ENCODE results near the gene PRG2.

PRG2 gene

GRCh38 chr11:57374966-57375365 is 15.5 kb downstream of the PRG2 start:
- no peaks in the 10 kb centered on the region for H3K27me3 ChIP-seq
- no peak for TF ChIP-seq Cebpa-rat (IDR thresholded peaks at IDR 0.05)
- H3K4me1 ChIP-seq, result peaks cover 16 to 28% (median 24%) of the 10 kb centered on the region in 10 experiments
- peak overlapping the region in 1 of 11 experiments; percentile 13; a peak in 1 of 22 replicates for H3K27ac ChIP-seq
- peak overlapping the region in 8 of 11 experiments; percentile 63 to 84 (median 70); a peak in 16 of 22 replicates for H3K4me2 ChIP-seq
- H3K4me3 ChIP-seq, result no peak overlapping the region
- H4K20me1 ChIP-seq, result peaks cover 0 to 3% (median 0%) of the 10 kb centered on the region in 11 experiments; a peak in 1 of 22 replicates
- no peak overlapping the region; a peak in 1 of 22 replicates for H3K9ac ChIP-seq
- H3K9me3 ChIP-seq (replicated peaks in 1 of 11), result peaks cover 0 to 8% (median 0%) of the 10 kb centered on the region in 11 experiments; a peak in 1 of 22 replicates
- H3K36me3 ChIP-seq, result no peaks in the 10 kb centered on the region

DNA sequence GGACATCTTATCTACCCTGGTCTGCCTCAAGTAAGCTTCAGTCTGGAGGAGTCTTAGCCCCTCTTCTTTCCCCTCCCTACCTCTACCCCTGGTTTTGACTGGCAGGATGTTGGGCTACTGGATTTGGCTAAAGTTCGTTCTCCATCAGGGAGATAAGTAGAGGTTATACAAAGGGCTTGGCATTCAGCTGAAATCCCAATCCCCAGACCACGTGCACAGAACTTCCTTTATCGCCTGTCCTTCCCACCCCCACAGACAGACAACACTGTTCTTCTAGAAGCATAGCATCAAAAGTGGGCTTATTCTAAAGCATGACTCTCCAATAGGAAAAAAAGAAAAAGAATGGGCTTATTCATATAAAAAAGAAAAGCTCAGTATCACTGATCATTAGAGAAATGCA is 17.3 kb downstream of the PRG2 start:
- Histone ChIP-seq H3K36me3 (no peaks in the 10 kb centered on the region), H3K9ac (no peak overlapping the region), H3K9me3 (replicated peaks in 1 of 11) (peaks cover 0 to 8% (median 0%) of the 10 kb centered on the region in 11 experiments; a peak in 1 of 22 replicates), H3K4me2 (no peak overlapping the region), H4K20me1 (0 out of 22 replicates have a peak, but pooled peaks cover 0 to 3% (median 0%) of the 10 kb centered on the region in 11 experiments), H3K4me3 (no peak overlapping the region), H3K27ac (no peak overlapping the region), H3K27me3 (no peaks in the 10 kb centered on the region), H3K4me1 (peaks cover 16 to 45% (median 34%) of the 10 kb centered on the region in 10 experiments)
- no peak for TF ChIP-seq Cebpa-rat (IDR thresholded peaks at IDR 0.05)

- Histone ChIP-seq H3K4me3 (no peak overlapping the region), H3K9me3 (replicated peaks in 1 of 11) (peaks cover 0 to 8% (median 0%) of the 10 kb centered on the region in 11 experiments; a peak in 1 of 22 replicates), H4K20me1 (no peaks in the 10 kb centered on the region), H3K27me3 (no peaks in the 10 kb centered on the region), H3K4me2 (peak overlapping the region in 8 of 11 experiments; percentile 13 to 49 (median 18); a peak in 12 of 22 replicates), H3K36me3 (no peaks in the 10 kb centered on the region), H3K27ac (no peak overlapping the region), H3K4me1 (peaks cover 16 to 45% (median 34%) of the 10 kb centered on the region in 10 experiments), H3K9ac (no peak overlapping the region)
- TF ChIP-seq Cebpa-rat (IDR thresholded peaks at IDR 0.05), result no peak
Observed at GRCh38 chr11:57370941-57371340, 19.5 kb downstream of the PRG2 start.

- no peak for TF ChIP-seq Cebpa-rat (IDR thresholded peaks at IDR 0.05)
- peaks cover 9 to 39% (median 27%) of the 10 kb centered on the region in 10 experiments for H3K4me1 ChIP-seq
- H3K27me3 ChIP-seq, result no peaks in the 10 kb centered on the region
- no peaks in the 10 kb centered on the region for H3K36me3 ChIP-seq
- no peaks in the 10 kb centered on the region for H4K20me1 ChIP-seq
- H3K4me3 ChIP-seq, result no peak overlapping the region
- peaks cover 0 to 8% (median 0%) of the 10 kb centered on the region in 11 experiments; a peak in 1 of 22 replicates for H3K9me3 ChIP-seq (replicated peaks in 1 of 11)
- H3K27ac ChIP-seq, result no peak overlapping the region
- H3K9ac ChIP-seq, result no peak overlapping the region
- peak overlapping the region in 2 of 11 experiments; percentile 13 to 44; a peak in 3 of 22 replicates for H3K4me2 ChIP-seq
Observed at GRCh38 chr11:57370251-57370650, 20.2 kb downstream of the PRG2 start.

GRCh38 chr11:57368845-57369232 is 21.6 kb downstream of the PRG2 start:
- Histone ChIP-seq H3K4me1 (peaks cover 0 to 38% (median 19%) of the 10 kb centered on the region in 10 experiments; a peak in 16 of 20 replicates), H4K20me1 (no peaks in the 10 kb centered on the region), H3K9me3 (replicated peaks in 1 of 11) (peaks cover 0 to 6% (median 0%) of the 10 kb centered on the region in 11 experiments; a peak in 1 of 22 replicates), H3K4me2 (peak overlapping the region in 5 of 11 experiments; percentile 1 to 35 (median 18); a peak in 6 of 22 replicates), H3K36me3 (no peaks in the 10 kb centered on the region), H3K27ac (no peak overlapping the region), H3K9ac (no peak overlapping the region), H3K27me3 (no peaks in the 10 kb centered on the region), H3K4me3 (no peak overlapping the region)
- no peak for TF ChIP-seq Cebpa-rat (IDR thresholded peaks at IDR 0.05)

DNA sequence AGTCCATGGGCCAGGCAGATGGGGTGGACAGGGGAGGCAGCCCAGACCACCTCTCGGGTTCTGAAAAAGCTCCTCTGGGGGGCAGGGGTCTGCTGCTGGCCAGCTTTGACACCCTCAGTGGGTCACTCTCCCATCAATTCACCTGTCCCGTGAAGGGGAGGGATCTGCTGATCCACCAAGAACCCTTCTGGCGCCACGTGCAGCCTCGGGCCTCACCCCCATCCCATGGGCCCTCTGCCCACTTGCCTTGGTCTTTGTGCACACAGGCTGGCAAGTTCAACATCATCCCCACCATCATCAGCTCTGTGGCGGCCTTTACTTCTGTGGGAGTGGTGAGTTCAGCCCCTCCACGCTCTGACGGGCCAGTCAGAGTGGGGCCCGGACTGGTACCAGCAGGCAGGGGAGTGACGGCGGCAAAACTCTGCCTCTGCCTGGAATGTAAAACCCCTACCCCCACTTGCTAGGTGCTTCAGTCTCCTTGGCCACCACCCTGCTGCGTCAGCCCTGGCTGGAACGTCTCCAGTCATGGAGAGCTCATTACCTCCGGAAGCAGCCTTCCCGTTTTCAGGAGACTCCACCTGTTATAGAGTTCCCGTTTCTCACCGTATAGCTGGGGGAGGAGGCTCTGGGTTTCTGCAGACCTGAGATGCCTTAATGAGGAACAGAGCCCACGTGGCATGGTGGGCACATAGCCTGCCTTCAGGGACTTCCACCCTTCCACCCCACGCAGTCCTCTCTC is 22.2 kb downstream of the PRG2 start:
- no peak overlapping the region for H3K4me3 ChIP-seq
- H3K36me3 ChIP-seq, result no peaks in the 10 kb centered on the region
- no peak overlapping the region for H3K27ac ChIP-seq
- H3K4me1 ChIP-seq, result peaks cover 0 to 38% (median 19%) of the 10 kb centered on the region in 10 experiments; a peak in 16 of 20 replicates
- no peak overlapping the region for H3K9ac ChIP-seq
- H4K20me1 ChIP-seq, result no peaks in the 10 kb centered on the region
- H3K4me2 ChIP-seq, result peak overlapping the region in 5 of 11 experiments; percentile 1 to 35 (median 18); a peak in 6 of 22 replicates
- H3K9me3 ChIP-seq (replicated peaks in 1 of 11), result 0 out of 22 replicates have a peak, but pooled peaks cover 0 to 2% (median 0%) of the 10 kb centered on the region in 11 experiments
- H3K27me3 ChIP-seq, result no peaks in the 10 kb centered on the region
- TF ChIP-seq Cebpa-rat (IDR thresholded peaks at IDR 0.05), result no peak

DNA sequence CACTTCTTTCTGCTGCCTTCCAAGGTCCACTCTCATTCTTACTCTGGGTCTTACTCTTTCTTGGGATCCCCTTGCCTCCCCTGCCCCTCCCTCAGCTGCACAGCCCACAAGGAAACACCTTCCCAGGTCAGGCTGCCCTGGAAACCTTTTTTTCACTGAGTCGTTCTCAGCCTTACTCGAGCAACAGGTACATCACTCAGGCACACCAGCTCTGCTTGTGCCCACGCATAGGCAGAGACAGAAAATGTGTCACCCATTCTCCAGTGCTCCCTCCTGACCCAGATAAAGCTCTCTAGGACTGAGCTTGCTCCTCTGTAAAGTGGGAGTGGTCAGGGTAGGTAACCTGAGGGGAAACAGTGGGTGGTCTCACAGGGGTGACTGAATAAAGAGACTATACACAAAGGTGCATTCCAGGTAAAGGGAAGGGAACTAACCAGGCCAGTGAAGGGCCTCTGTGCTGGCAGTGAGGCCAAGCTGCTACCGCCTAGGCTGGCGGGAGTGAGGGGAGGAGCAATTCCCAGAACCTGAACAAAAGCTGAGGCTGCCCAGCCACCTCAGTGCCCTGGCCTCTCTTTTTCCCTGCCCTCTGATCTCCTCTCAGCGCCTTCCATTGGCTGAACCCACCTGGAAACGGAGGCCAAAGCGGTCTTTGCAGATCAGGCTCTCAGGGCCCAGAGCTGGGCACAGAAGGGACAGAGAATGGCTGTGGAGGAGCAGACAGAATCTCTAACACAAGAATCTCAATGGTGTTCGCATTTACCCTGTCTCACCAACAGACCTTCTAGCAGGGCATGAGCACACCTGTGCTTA is 25.4 kb downstream of the PRG2 start:
- Histone ChIP-seq H3K9ac (no peak overlapping the region), H3K4me1 (peaks cover 0 to 19% (median 11%) of the 10 kb centered on the region in 10 experiments; a peak in 12 of 20 replicates), H3K4me2 (no peak overlapping the region), H3K27me3 (no peaks in the 10 kb centered on the region), H3K4me3 (no peak overlapping the region), H4K20me1 (no peaks in the 10 kb centered on the region), H3K36me3 (no peaks in the 10 kb centered on the region), H3K9me3 (replicated peaks in 1 of 11) (no peaks in the 10 kb centered on the region), H3K27ac (no peak overlapping the region)
- TF ChIP-seq Cebpa-rat (IDR thresholded peaks at IDR 0.05), result no peak

DNA sequence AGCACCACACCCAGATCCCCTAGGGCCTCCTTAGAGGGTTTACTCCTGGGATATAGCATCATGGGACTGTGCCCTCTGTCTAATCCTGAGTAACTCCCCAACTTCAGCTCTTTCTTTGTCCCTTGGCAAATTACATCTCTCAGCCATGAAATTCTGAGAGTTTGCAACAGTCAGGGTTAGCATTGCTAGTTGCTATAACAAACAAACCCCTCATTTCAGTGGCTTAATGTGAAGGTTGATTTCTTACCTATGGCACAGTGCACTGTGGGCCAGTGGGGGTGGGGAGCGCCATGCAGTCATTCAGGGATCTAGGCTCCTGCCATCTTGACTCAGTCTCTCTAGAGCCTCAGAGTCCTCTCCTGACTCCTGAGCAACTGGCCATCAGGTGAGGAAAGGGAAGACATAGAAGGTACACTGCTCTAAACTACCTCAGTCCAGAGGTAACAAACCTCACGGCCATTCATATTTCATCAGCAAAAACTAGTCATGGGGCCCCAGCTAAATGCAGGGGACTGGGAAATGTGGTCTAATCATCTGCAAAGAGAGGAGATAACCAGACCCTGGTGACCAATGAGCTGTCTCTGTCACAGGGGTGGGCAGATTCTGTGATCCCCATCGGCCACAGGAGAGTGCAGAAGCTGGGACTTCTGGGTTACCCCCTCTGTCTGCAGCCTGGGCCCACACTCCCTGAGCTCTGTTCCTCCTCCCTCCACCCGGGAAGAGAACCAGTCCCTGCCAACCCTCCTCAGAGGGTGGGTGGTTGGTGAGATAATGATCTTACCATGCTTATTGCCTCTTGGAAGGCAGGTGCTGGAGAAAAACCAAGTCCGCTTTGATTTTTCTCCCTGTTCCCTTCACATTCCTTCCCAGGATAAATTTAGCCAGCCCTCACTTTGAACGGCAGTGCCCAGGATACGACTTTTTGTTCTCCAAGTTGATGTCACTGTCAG is 27.0 kb downstream of the PRG2 start:
- no peak overlapping the region for H3K4me2 ChIP-seq
- TF ChIP-seq Cebpa-rat (IDR thresholded peaks at IDR 0.05), result no peak
- H3K27me3 ChIP-seq, result no peaks in the 10 kb centered on the region
- no peak overlapping the region for H3K27ac ChIP-seq
- peaks cover 0 to 17% (median 12%) of the 10 kb centered on the region in 10 experiments; a peak in 16 of 20 replicates for H3K4me1 ChIP-seq
- no peak overlapping the region for H3K4me3 ChIP-seq
- no peaks in the 10 kb centered on the region for H3K9me3 ChIP-seq (replicated peaks in 1 of 11)
- no peaks in the 10 kb centered on the region for H4K20me1 ChIP-seq
- H3K9ac ChIP-seq, result no peak overlapping the region
- no peaks in the 10 kb centered on the region for H3K36me3 ChIP-seq

Data from BLaER1 treated with 17β-estradiol and CSF1 and Interleukin-3, amounts not matched to agents 10 nM and 100 nM (cell line).